Stimulated activated CD4-positive, alpha-beta T cell treated with anti-CD3 and anti-CD28 coated beads, Interleukin-2, amount 100 ng/mL, for 24 hours (primary cell): ENCODE results near the gene TRAPPC5.

Source experiments
- DNase-seq, 2 donors: peaks; one replicate each; pipeline ENCODE4 v3.0.0-alpha.2; 2020

The TRAPPC5 gene

DNA sequence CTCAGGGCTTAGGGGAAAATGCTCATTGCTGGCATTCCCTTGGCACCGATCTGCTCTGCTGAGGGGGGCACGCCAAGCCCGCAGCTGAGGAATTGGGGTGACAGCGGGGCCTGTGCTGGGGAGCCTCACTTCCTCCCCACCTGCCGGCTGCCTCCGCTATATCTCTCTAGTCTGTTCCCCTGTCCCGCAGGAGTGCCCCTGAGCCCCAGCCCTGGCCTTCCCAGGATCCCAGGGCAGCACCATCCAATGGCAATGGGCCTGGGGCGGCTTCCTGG, 34.3 kb upstream of the TRAPPC5 start:
- DNase-seq: no peak

DNA sequence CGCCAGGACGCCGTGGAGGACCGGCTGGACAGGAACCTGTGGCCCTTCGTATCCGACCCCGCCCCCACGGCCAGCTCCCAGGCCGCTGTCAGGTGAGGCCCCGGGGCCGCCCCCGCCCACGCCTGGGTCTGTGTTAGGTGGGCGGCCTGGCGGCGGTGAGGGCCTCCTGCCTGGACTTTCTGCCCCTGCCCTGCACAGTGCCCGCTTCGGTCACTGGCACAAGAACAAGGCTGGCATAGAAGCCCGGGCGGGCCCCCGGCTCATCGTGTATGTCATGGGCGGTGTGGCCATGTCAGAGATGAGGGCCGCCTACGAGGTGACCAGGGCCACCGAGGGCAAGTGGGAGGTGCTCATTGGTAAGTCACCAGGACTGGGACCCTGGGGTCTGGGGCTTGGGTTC, 33.5 kb upstream of the TRAPPC5 start:
- DNase-seq: no peak

DNA sequence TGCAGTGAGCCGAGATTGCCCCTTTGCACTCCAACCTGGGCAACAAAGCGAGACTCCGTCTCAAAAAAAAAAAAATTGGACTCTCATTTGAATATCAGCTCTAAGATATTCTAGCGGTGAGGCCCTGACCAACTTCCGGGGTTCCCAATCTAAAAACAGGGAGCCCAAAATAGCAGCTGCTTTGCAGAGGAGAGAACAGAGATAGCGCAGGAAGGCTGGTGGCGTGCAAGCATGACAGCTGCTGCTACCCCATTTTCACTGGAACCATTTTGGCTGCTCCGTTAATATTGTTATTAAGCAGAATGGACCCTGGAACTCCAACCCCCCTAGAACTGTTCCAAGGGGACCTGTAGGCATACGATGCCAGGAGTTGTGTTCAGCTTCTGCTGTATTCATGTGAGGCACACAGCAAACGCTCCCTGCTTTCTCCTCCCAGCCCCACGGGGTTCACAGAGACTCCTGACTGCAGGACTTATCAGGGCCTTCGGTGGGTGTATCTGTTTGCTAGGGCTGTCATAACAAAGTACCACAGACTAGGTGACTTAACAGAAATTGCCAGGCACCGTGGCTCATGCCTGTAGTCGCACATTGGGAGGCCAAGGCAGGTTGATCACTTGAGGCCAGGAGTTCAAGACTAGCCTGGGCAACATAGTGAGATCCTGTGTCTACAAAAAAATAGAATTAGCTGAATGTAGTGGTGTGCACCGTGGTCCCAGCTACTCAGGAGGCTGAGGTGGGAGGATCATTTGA, 32.2 kb upstream of the TRAPPC5 start:
- no peak for DNase-seq

- DNase-seq: no peak
Observed at GRCh38 chr19:7650148-7650547, 30.5 kb upstream of the TRAPPC5 start.

DNA sequence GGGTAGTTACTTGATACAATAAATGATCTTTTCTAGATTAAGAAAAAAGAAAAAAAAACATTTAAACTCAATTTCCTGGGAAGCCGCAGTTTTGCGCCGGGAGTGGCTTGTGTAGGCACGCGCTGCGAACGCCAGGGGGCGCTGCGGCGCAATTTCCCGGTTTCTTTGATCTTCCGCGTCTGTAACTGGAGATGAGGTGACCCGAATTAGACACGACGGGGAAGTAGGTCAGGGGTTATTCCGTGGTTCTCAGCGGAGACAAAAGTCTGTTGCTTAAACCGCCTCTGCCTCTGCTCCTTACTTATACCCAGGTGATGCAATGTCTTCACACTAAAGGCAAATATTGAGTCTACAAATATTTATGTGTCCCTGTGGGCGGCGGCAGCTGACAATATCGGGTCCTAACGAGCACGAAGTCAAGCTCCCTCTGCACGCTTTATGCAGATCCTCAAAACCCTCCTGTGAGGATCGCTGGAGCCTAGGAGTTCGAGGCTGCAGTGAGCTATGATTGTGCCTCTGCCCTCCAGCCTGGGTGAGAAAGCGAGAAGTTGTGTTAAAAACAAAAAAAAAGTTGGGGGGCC, 28.5 kb upstream of the TRAPPC5 start:
- peak; percentile 87 to 91 for DNase-seq

- no peak for DNase-seq
Observed at GRCh38 chr19:7654401-7654800, 26.2 kb upstream of the TRAPPC5 start.

DNA sequence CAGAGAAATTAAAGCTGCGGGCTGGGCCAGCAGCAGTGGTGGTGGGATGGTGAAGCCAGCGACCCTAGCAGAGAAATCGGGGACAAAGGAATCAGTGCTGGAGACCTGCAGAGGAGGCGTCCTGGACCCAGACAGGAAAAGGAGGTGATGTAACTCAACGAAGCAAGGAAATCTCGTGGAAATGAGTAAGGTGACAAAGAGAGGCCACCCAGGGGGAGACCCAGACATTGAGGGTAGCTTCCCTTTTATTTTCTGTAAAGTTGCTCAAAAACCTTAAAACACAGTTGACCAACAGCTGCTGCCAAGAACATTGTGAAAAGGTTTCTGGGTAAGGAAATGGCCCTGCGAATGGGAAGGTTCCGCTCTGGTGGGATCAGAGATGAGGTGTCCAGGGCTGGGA, 25.1 kb upstream of the TRAPPC5 start:
- DNase-seq: no peak

DNA sequence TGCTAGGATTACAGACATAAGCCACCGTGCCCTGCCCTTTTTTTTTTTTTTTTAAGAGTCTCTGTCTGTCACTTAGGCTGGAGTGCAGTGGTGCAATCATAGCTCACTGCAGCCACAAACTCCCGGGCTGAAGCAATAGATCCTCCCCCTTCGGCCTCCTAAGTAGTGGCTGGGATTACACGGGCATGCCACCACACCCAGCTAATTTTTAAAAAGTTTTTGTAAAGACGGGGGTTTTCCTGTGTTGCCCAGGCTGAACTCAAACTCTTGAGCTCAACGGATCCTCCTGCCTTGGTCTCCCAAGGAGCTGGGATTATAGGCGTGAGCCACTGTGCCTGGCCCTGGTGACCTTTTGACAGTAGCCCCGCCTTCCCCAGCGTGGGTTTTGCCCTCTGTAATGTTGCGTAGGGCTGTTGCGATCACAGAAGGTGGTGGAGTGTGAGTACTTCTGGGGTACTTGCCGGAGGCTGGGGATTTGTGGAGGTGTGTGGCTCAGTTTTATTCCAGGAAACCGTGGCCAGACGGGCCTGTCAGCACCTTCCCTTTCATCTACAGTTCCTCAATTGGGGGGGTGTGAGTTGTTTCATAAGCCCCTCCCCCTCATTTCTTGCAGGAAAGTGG, 23.4 kb upstream of the TRAPPC5 start:
- DNase-seq: peak in 1 of 2 donors; percentile 47

DNA sequence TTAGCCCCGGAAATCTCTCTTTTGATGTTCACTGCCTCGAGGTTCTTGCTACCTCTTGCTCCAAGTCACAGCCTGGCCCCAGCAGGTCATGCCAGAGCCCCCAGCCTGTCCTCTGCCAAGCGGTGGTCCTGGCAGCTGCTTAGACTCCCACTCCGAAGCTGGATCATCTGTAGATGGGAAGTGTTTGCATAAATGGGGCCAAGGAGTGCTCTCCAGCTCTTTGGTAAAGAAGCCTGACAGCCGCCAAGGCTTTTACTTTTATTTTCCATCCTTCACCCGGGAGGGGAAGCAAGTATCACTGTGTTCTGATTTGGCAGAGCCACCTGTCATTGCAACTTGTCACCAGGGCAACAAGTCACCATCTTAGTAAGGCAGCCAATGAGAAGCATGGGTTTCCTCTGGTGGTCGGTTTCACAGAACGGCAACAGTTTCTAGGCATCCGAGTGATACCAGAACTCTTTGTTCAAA, 22.4 kb upstream of the TRAPPC5 start:
- DNase-seq: peak; percentile 38 to 45

GRCh38 chr19:7661744-7662538, 18.7 kb upstream of the TRAPPC5 start:
- DNase-seq: no peak

DNA sequence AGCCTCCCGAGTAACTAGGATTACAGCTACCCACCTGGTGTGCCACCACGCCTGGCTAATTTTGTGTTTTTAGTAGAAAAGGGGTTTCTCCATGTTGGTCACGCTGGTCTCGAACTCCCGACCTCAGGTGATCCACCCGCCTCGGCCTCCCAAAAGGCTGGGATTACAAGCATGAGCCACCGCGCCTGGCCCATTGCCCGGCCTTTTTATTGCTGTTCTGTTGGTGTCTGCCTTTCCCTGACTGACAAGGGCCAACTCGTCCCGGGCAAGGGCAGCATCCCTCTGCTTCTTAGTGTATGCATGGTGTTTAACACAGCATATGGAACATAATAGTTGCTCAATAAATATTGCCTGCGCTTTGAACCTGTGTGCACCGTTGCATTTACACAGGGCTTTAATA, 18.0 kb upstream of the TRAPPC5 start:
- DNase-seq: no peak

DNA sequence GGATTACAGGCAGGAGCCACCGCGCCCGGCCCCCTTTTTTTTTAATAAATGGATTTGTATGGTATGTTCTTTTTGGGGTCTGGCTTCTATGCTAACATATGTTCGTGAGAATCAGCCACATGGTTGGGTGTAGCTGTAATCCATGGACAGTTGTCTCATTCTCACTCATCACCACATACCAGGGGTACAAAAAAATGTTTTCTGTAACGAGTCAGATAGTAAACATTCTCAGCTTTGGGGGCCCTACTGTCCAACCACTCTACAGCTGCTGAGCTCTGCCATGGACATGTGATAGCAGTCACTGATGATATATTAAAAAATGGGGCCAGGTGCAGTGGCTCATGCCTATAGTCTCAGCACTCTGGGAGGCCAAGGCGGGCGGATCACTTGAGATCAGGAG, 16.9 kb upstream of the TRAPPC5 start:
- no peak for DNase-seq

DNA sequence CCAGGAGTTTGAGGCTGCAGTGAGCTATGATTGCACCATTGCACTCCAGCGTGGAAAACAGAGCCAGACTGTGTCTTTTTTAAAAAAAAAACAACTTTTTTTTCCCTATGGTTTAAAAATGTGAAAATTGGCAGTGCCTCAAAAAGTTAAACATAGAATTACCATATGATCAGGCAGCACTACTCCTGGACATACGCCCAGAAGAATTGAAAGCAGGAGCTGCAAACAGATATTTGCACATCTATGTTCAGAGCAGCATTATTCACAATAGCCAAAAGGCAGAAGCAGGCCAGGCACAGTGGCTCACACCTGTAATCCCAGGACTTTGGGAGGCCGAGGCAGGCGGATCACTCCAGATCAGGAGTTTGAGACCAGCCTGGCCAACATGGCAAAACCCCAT, 15.6 kb upstream of the TRAPPC5 start:
- no peak for DNase-seq

- no peak for DNase-seq
Observed at GRCh38 chr19:7668842-7669241, 11.8 kb upstream of the TRAPPC5 start, which contains the start of gene RETN. Gene RETN (plus strand): TSS chr19:7669049. CDS start chr19:7669327, 278 bp downstream.

GRCh38 chr19:7669641-7670040, 11.0 kb upstream of the TRAPPC5 start:
- DNase-seq: no peak

- peak in 1 of 2 donors; percentile 37 for DNase-seq
Observed at GRCh38 chr19:7670150-7670783, 10.4 kb upstream of the TRAPPC5 start.

- DNase-seq: no peak
Observed at GRCh38 chr19:7670790-7671189, 9.8 kb upstream of the TRAPPC5 start.

DNA sequence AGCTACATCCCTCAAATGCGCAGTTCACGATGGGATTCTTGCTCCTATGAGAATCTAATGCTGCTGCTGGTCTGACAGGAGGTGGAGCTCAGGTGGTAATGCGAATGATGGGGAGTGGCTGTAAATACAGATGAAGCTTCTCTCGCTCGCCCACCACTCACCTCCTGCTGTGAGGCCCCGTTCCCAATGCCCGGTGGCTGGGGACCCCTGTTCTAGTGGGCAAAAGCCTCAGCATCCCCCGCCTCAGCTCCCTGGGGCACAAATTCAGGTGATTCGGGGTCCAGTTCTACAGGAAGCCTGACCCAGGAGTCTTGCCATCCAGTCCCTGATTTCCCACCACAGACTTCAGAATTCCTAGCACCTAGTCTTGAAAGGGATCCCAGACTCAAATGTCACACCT, 8.1 kb upstream of the TRAPPC5 start:
- DNase-seq: no peak

DNA sequence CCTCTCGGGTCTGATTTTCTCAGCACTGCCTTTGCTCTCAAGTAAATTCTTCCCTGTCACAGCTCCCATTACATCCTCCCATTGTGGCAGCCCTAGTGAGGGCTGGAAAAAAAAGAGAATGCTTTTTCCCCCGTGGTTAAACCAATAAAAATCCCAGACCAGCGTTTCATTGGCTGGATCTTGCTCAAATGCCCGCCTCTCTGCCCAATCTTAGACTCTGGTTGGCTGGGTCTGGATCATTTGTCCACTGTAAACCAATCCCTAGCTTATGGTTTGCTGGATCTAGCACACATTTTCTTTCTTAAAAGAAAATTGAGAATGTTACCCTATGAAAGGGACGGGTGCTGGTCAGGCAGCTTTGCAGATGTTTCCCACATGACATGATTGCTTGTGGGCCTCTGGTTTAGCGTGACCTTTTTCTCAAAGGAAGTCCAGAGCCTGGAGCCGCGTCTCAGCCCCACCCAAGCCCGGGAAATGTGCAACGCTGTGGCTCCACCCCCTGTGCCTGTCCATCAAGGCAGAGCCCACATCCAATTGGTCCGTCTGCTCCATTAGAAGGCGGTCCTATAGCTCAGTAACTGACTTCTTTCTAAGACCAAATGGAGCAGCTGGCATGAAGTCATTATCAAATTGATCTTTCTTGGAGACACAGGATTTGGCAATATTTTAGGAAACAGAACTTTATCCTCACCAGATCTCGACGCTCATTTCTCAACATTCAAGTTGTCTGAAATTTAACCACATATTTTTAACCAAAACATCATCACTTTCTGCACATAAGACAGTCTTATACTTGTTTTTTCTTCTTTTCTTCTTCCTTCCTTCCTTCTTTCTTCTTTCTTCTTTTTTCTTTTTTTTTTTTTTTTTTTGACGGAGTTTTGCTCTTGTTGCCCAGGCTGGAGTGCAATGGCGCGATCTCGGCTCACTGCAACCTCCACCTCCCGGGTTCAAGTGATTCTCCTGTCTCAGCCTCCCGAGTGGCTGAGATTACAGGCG, 6.3 kb upstream of the TRAPPC5 start:
- peak in 1 of 2 donors; percentile 63 for DNase-seq

DNA sequence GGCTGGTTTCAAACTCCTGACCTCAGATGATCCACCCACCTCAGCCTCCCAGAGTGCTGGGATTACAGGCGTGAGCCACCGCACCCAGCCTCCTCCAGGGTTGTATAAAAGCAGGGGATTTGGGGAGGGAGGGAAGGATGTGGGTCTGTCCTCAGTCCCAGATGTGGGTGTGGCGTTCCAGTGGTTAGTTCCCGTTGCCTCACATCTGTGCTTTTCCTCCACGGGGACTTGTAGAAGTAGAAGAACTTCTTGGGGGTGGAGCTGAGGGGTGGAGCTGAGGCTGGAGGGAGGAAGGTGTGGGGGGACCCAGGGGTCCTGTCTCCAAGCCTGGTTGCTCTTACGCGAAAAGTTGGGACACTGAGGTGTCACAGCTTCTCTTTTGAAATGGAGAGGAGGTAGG, 4.3 kb upstream of the TRAPPC5 start:
- DNase-seq: no peak

GRCh38 chr19:7676854-7677253, 3.8 kb upstream of the TRAPPC5 start, which contains the start of gene MCEMP1:
Gene MCEMP1 (plus strand): TSS chr19:7677090. CDS start chr19:7677121, 31 bp downstream.
- DNase-seq: no peak
